Lung (tissue), 12 donors: ENCODE measurements around the gene DCLK1. TPM values are rescaled to one million over a fixed set of nuclear protein-coding genes. Genes with fewer than 3 reads are reported as not detected.

Experiments
- ATAC-seq: fragments of 200-7000 bp; cut with Tn5 transposase; one replicate; pipeline ENCODE4 v1.9.1; 2020; ENCODE audit warnings: moderate number of reproducible peaks; ENCODE audit not compliant: insufficient read depth, low FRiP score
- DNase-seq, 3 donors: peaks; one replicate each; pipeline ENCODE4 v3.0.0-alpha.2; 2013 to 2017
- H3K27ac ChIP-seq, 2 donors: one replicate each; pipeline ENCODE4 v1.5.1; 2013; ENCODE audit warnings: mild to moderate bottlenecking in 2 of 2, moderate library complexity in 2 of 2, control low read depth in 1 of 2, inconsistent platforms in 1 of 2, low read depth in 1 of 2, low read length in 1 of 2
- H3K27me3 ChIP-seq, 3 donors: one replicate each; pipeline ENCODE4 v1.5.1; 2013; ENCODE audit warnings: low read length in 2 of 3; ENCODE audit not compliant: control insufficient read depth in 3 of 3, insufficient read depth in 3 of 3
- H3K36me3 ChIP-seq, 4 donors: one replicate each; pipeline ENCODE4 v1.5.1; 2013; ENCODE audit warnings: low read length in 4 of 4, mild to moderate bottlenecking in 1 of 4, moderate library complexity in 1 of 4; ENCODE audit not compliant: control insufficient read depth in 4 of 4, insufficient read depth in 4 of 4
- H3K4me1 ChIP-seq, 5 donors: one replicate each; pipeline ENCODE4 v1.5.1; 2013; ENCODE audit warnings: low read length in 5 of 5, mild to moderate bottlenecking in 2 of 5, moderate library complexity in 1 of 5; ENCODE audit not compliant: control insufficient read depth in 5 of 5, insufficient read depth in 5 of 5
- H3K4me3 ChIP-seq: one replicate; pipeline ENCODE4 v1.5.1; 2013; ENCODE audit warnings: mild to moderate bottlenecking, control low read depth, moderate library complexity
- H3K9ac ChIP-seq, 2 donors: one replicate each; pipeline ENCODE4 v1.5.1; 2013; ENCODE audit warnings: low read length in 2 of 2, control low read depth in 1 of 2; ENCODE audit not compliant: insufficient read depth in 1 of 2
- H3K9me3 ChIP-seq, 4 donors: one replicate each; pipeline ENCODE4 v1.5.1; 2013; ENCODE audit warnings: low read length in 3 of 4, mild to moderate bottlenecking in 1 of 4, moderate library complexity in 1 of 4; ENCODE audit not compliant: control insufficient read depth in 4 of 4, insufficient read depth in 3 of 4
- CTCF ChIP-seq: IDR thresholded peaks from 2 replicates; pipeline ENCODE4 v1.5.1; 2012; ENCODE audit warnings: mild to moderate bottlenecking; ENCODE audit errors: control extremely low read depth, extremely low read depth
- WGBS, 2 donors: extraction: QIAGEN DNeasy Blood & Tissue Kit; methylation state at CpG; one replicate each; pipeline ENCODE4 v1.1.7; 2013; 5-methylcytosine and 5-hydroxymethylcytosine counted together
- polyA plus RNA-seq, 2 donors: library from polyadenylated mRNA; stranded (reverse); fragments of 200-250 nt; gene quantifications; one replicate each; pipeline ENCODE4 v1.2.1, GENCODE V29; 2013
- total RNA-seq, 2 donors: library from RNA; depleted of rRNA in 1 of 2; stranded (reverse); fragments of >200 nt in 1 of 2; gene quantifications; one replicate each; pipeline ENCODE4 v1.2.1, GENCODE V29; 2014 to 2021
- donor health status: control.
- donor health status: control.
- donor health status: Bipolar disorder and iron deficiency.
- donor health status: healthy.
- donor health status: DM: yes; HTN: yes; CAD: no.

The DCLK1 gene
- total and polyA plus RNA-seq, 4 donors, result 1.2 to 23.5 (median 7.0) TPM

GRCh38 chr13:35964863-35965180 is 166.4 kb downstream of the DCLK1 start:
- Histone ChIP-seq H3K36me3 (no peaks in the 10 kb centered on the region), H3K27ac (no peak overlapping the region), H3K4me1 (peaks cover 0 to 16% (median 4%) of the 10 kb centered on the region in 5 donors), H3K27me3 (no peaks in the 10 kb centered on the region), H3K9me3 (no peaks in the 10 kb centered on the region), H3K4me3 (no peak overlapping the region), H3K9ac (no peak overlapping the region)
- DNase-seq (peak; percentile 22 to 88 (median 86)), ATAC-seq (no peak)
- no peak for TF ChIP-seq CTCF
- WGBS, 2 donors, result 37 to 56% methylated on average over 4 of the region's 4 CpGs

GRCh38 chr13:35964011-35964862 is 166.9 kb downstream of the DCLK1 start:
- Histone ChIP-seq H3K9ac (no peak overlapping the region), H3K9me3 (no peaks in the 10 kb centered on the region), H3K27me3 (no peaks in the 10 kb centered on the region), H3K4me1 (peaks cover 0 to 16% (median 6%) of the 10 kb centered on the region in 5 donors), H3K27ac (no peak overlapping the region), H3K36me3 (no peaks in the 10 kb centered on the region), H3K4me3 (no peak overlapping the region)
- ATAC-seq, result no peak
- peak in 1 of 3 donors; percentile 48 for DNase-seq
- no peak for TF ChIP-seq CTCF
- WGBS, 2 donors, result 64 to 75% methylated on average over 6 of the region's 6 CpGs

- DNase-seq, result peak in 2 of 3 donors; percentile 38 to 50
- H3K36me3 ChIP-seq, result no peaks in the 10 kb centered on the region
- H3K27me3 ChIP-seq, result no peaks in the 10 kb centered on the region
- peaks cover 0 to 21% (median 6%) of the 10 kb centered on the region in 5 donors for H3K4me1 ChIP-seq
- H3K4me3 ChIP-seq, result no peak overlapping the region
- ATAC-seq, result no peak
- WGBS, 2 donors, result 82 to 83% methylated on average over 5 of the region's 5 CpGs
- no peak for TF ChIP-seq CTCF
- H3K27ac ChIP-seq, result no peak overlapping the region
- H3K9me3 ChIP-seq, result no peaks in the 10 kb centered on the region
- no peak overlapping the region for H3K9ac ChIP-seq
These were observed 169.5 kb downstream of the DCLK1 start for GRCh38 chr13:35961461-35962220.
